AG04450 (cell line): ENCODE results near the gene LRCH1. TPM values are rescaled to one million over a fixed set of nuclear protein-coding genes. Genes with fewer than 3 reads are reported as not detected.
"Not testable (repeated sequence)": the region's sequence is repeated elsewhere in the genome, so short reads cannot be mapped to it uniquely, and the experiment has no call there.

Source experiments
- CTCF ChIA-PET: fragments of 300-600, 350-600 bp; formaldehyde crosslinking; extraction: SDS; loops from one replicate; lab custom pipeline; 2022; ENCODE audit warnings: antibody characterized with exemption, inconsistent platforms; lab: Charles Lee
- POLR2A ChIA-PET: fragments of 350-600 bp; formaldehyde crosslinking; extraction: SDS; loops from one replicate; lab custom pipeline; 2021; ENCODE audit warnings: antibody characterized with exemption, inconsistent platforms; lab: Yijun Ruan, JAX
- DNase-seq: peaks from one replicate; pipeline ENCODE4 v3.0.0-alpha.2; 2011; ENCODE audit warnings: low read depth, low spot score
- H3K27ac ChIP-seq: one replicate; pipeline ENCODE4 v1.5.1; 2012; ENCODE audit warnings: low read depth, low read length, control low read depth
- H3K27me3 ChIP-seq: one replicate; pipeline ENCODE4 v1.6.0; 2012; ENCODE audit warnings: low read length; ENCODE audit not compliant: control insufficient read depth, insufficient read depth
- H3K4me3 ChIP-seq: 2 replicates; pipeline ENCODE4 v1.5.1; 2011; ENCODE audit warnings: mild to moderate bottlenecking, low read depth, low read length, control low read depth
- H3K9me3 ChIP-seq: 2 replicates; pipeline ENCODE4 v1.5.1; 2012; ENCODE audit warnings: low read length; ENCODE audit not compliant: control insufficient read depth, insufficient read depth
- CTCF ChIP-seq: IDR thresholded peaks from 2 replicates; pipeline ENCODE4 v1.5.1; 2011; ENCODE audit warnings: low read depth, low read length, control low read depth, inconsistent platforms
- polyA plus RNA-seq: library from polyadenylated mRNA; depleted of rRNA; stranded (reverse); fragments of >200 nt; gene quantifications from 2 replicates; pipeline ENCODE4 v1.2.3, GENCODE V29; 2011

LRCH1 gene
- polyA plus RNA-seq, 1 experiment = 17.4 TPM

DNA sequence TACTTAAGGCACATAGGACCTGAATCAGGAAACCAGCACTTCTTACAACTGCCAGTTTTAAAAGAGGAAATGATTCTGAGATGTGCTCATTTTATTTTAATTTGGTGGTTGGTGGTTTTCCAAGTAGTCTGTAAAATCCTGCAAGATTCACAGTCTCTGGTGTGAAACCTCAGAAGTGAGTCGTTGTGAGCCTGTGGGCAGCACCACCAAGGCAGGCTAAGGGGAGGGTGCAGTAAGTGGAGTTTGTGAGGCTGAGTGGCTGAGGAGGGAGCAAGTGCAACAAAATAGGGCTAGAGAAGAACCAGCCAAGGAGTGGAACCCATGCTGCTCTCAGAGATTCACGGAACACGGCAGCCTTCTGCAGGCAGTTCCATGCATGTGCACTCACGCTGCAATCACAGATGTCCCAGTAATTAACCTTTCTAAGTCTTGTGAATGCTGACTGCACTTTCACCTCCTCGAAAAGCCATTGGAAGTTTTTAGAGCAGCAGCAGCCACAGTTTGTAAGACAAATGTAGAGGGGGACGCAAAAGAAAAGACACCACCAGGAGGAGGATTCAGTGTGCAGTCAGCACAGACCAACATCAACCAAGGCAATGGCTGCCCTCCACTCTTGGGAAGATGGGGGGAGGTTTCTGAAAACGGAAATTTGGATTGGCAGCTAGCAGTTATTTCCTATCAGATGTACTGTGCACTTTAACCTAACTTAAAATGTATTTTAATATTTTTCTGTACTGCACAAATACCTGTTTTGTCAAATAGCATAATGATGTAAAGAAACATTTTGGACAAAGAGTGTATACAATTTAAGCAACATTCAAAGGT, 199.1 kb downstream of the LRCH1 start:
- CTCF ChIA-PET = interaction anchor here (0.7 to 1.9 kb wide), 2 partner anchors 11 to 12 kb away, joined by 3 to 7 read pairs; no protein-coding TSS in a partner anchor
- DNase-seq = no peak
- no peaks in the 10 kb centered on the region for H3K27me3 ChIP-seq
- no peak overlapping the region for H3K4me3 ChIP-seq
- POLR2A ChIA-PET = no interaction called here
- no peak for TF ChIP-seq CTCF
- no peak overlapping the region for H3K27ac ChIP-seq
- H3K9me3 ChIP-seq = no peaks in the 10 kb centered on the region

GRCh38 chr13:46753137-46753536, 200.2 kb downstream of the LRCH1 start:
- no peak for TF ChIP-seq CTCF
- H3K4me3 ChIP-seq = no peak overlapping the region
- H3K27me3 ChIP-seq = no peaks in the 10 kb centered on the region
- DNase-seq = no peak
- ChIA-PET CTCF (no interaction called here), POLR2A (no interaction called here)
- no peak overlapping the region for H3K27ac ChIP-seq
- no peaks in the 10 kb centered on the region for H3K9me3 ChIP-seq

DNA sequence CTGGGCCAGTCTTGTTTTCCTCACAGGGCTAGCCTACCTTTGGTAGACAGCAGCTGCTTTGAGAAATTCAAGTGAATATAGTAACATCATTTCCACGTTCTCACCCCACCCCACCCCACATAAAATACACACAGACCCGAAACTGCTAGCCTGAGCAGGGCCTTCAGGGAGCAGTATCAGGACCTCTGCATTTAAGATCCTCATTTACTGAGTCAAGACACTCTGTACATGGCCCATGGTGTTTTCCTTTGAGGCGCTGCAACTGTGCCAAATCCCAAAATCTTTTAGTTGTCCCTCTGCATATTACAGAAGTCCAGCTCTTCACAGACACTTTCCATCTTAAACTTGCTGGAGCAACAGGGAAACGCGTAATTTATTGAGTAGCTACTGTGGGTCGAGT, 200.9 kb downstream of the LRCH1 start:
- Histone ChIP-seq H3K27me3 (peaks cover 1% of the 10 kb centered on the region), H3K4me3 (no peak overlapping the region), H3K9me3 (no peaks in the 10 kb centered on the region), H3K27ac (no peak overlapping the region)
- POLR2A ChIA-PET = no interaction called here
- TF ChIP-seq CTCF = no peak
- CTCF ChIA-PET = no interaction called here
- DNase-seq = no peak

- Histone ChIP-seq H3K9me3 (no peaks in the 10 kb centered on the region), H3K27me3 (peaks cover 3% of the 10 kb centered on the region), H3K4me3 (no peak overlapping the region), H3K27ac (no peak overlapping the region)
- no peak for DNase-seq
- ChIA-PET CTCF (no interaction called here), POLR2A (no interaction called here)
- TF ChIP-seq CTCF = no peak
Observed at GRCh38 chr13:46754812-46755211, 201.8 kb downstream of the LRCH1 start.

DNA sequence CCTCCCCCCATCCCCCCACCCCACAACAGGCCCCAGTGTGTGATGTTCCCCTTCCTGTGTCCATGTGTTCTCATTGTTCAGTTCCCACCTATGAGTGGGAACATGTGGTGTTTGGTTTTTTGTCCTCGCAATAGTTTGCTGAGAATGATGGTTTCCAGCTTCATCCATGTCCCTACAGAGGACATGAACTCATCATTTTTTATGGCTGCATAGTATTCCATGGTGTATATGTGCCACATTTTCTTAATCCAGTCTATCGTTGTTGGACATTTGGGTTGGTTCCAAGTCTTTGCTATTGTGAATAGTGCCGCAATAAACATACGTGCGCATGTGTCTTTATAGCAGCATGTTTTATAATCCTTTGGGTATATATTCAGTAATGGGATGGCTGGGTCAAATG, 202.5 kb downstream of the LRCH1 start:
- POLR2A ChIA-PET, H3K27me3 ChIP-seq, CTCF ChIA-PET, DNase-seq, H3K27ac ChIP-seq, H3K4me3 ChIP-seq, H3K9me3 ChIP-seq: not testable (repeated sequence)
